ENCODE measurements around the gene LCE1D. TPM values are rescaled to one million over a fixed set of nuclear protein-coding genes. Genes with fewer than 3 reads are reported as not detected.

The LCE1D gene
- polyA plus RNA-seq, 1 donor (not counting 4 experiments of a cell fraction or from before 2014, with no cell fraction given): not detected

GRCh38 chr1:152760551-152761190 lies 35.9 kb upstream of the LCE1D start:
- Histone ChIP-seq H3K9me1 (ENCODE audit: control insufficient read depth, extremely low read depth, insufficient read depth, low read length) (peaks cover 3% of the 10 kb centered on the region), H3K27me3 (ENCODE audit: control insufficient read depth, extremely low read depth, insufficient read depth, low read length) (no peaks in the 10 kb centered on the region), H4K20me1 (ENCODE audit: control insufficient read depth, extremely low read depth, insufficient read depth, low read length) (no peaks in the 10 kb centered on the region), H3K4me3 (ENCODE audit: control insufficient read depth in 2 of 3, extremely low read depth in 1 of 3, insufficient read depth in 2 of 3, low read depth in 1 of 3, low read length in 3 of 3) (no peak overlapping the region), H3K4me2 (ENCODE audit: control insufficient read depth, extremely low read depth, insufficient read depth, low read depth, low read length) (no peak overlapping the region), H3K9me3 (ENCODE audit: control insufficient read depth, low read depth, low read length) (no peaks in the 10 kb centered on the region), H2AFZ (ENCODE audit: control insufficient read depth, low read length) (no peak overlapping the region), H3K36me3 (ENCODE audit: control insufficient read depth in 2 of 2, extremely low read depth in 1 of 2, insufficient read depth in 2 of 2, low read length in 2 of 2) (peaks cover 0 to 1% of the 10 kb centered on the region in 2 experiments), H3K79me2 (ENCODE audit: control insufficient read depth, insufficient read depth, low read length) (no peaks in the 10 kb centered on the region), H3K27ac (ENCODE audit: control insufficient read depth, insufficient read depth, low read length) (no peak overlapping the region), H3K4me1 (ENCODE audit: control insufficient read depth, extremely low read depth, insufficient read depth, low read length) (peaks cover 37% of the 10 kb centered on the region), H3K9ac (ENCODE audit: control insufficient read depth, extremely low read depth, insufficient read depth, low read length) (no peak overlapping the region)
- dilution Hi-C loops (cut with MboI; ENCODE audit: extremely low pct_ligation_motif_present, low sequenced_read_pairs): no loop called here
- DNase-seq (ENCODE audit: low read depth, low spot score): no peak
- FAIRE-seq: no peak
- TF ChIP-seq EZH2 (IDR thresholded peaks at IDR 0.05; ENCODE audit: low read length) (no peak), CTCF (optimal IDR thresholded peaks at IDR 0.05 in 1 of 3, IDR thresholded peaks at IDR 0.05 in 1 of 3, conservative IDR thresholded peaks at IDR 0.05 in 1 of 3; ENCODE audit: extremely low read depth in 1 of 3, insufficient read depth in 2 of 3, low read length in 3 of 3) (no peak)

GRCh38 chr1:152761609-152762213 lies 34.8 kb upstream of the LCE1D start:
- TF ChIP-seq EZH2 (IDR thresholded peaks at IDR 0.05; ENCODE audit: low read length) (no peak), CTCF (optimal IDR thresholded peaks at IDR 0.05 in 1 of 3, IDR thresholded peaks at IDR 0.05 in 1 of 3, conservative IDR thresholded peaks at IDR 0.05 in 1 of 3; ENCODE audit: extremely low read depth in 1 of 3, insufficient read depth in 2 of 3, low read length in 3 of 3) (no peak)
- H3K9ac ChIP-seq (ENCODE audit: control insufficient read depth, extremely low read depth, insufficient read depth, low read length): no peak overlapping the region
- peak; percentile 93 for FAIRE-seq
- H3K36me3 ChIP-seq (ENCODE audit: control insufficient read depth in 2 of 2, extremely low read depth in 1 of 2, insufficient read depth in 2 of 2, low read length in 2 of 2): peaks cover 0 to 1% of the 10 kb centered on the region in 2 experiments
- no peaks in the 10 kb centered on the region for H4K20me1 ChIP-seq (ENCODE audit: control insufficient read depth, extremely low read depth, insufficient read depth, low read length)
- peaks cover 3% of the 10 kb centered on the region for H3K9me1 ChIP-seq (ENCODE audit: control insufficient read depth, extremely low read depth, insufficient read depth, low read length)
- DNase-seq (ENCODE audit: low read depth, low spot score): no peak
- peaks cover 36% of the 10 kb centered on the region for H3K4me1 ChIP-seq (ENCODE audit: control insufficient read depth, extremely low read depth, insufficient read depth, low read length)
- dilution Hi-C loops (cut with MboI; ENCODE audit: extremely low pct_ligation_motif_present, low sequenced_read_pairs): no loop called here
- H2AFZ ChIP-seq (ENCODE audit: control insufficient read depth, low read length): no peak overlapping the region
- no peaks in the 10 kb centered on the region for H3K27me3 ChIP-seq (ENCODE audit: control insufficient read depth, extremely low read depth, insufficient read depth, low read length)
- H3K9me3 ChIP-seq (ENCODE audit: control insufficient read depth, low read depth, low read length): no peaks in the 10 kb centered on the region
- H3K27ac ChIP-seq (ENCODE audit: control insufficient read depth, insufficient read depth, low read length): no peak overlapping the region
- no peaks in the 10 kb centered on the region for H3K79me2 ChIP-seq (ENCODE audit: control insufficient read depth, insufficient read depth, low read length)
- no peak overlapping the region for H3K4me2 ChIP-seq (ENCODE audit: control insufficient read depth, extremely low read depth, insufficient read depth, low read depth, low read length)
- no peak overlapping the region for H3K4me3 ChIP-seq (ENCODE audit: control insufficient read depth in 2 of 3, extremely low read depth in 1 of 3, insufficient read depth in 2 of 3, low read depth in 1 of 3, low read length in 3 of 3)

All from keratinocyte (primary cell).